Naive thymus-derived CD4-positive, alpha-beta T cell (primary cell): ENCODE data around the gene MED13. TPM values are rescaled to one million over a fixed set of nuclear protein-coding genes. Genes with fewer than 3 reads are reported as not detected.

ENCODE experiments used
- ATAC-seq: fragments of 150-1000 bp; cut with Tn5 transposase; 2 replicates; pipeline ENCODE4 v1.10.0; 2021; ENCODE audit warnings: mild to moderate bottlenecking, moderate library complexity
- CTCF ChIA-PET: fragments of 350-600 bp; sonication (Branson Sonifier 250); formaldehyde crosslinking; loops from one replicate; lab custom pipeline; 2021; ENCODE audit warnings: antibody characterized with exemption; lab: Charles Lee
- POLR2A ChIA-PET: fragments of 350-600 bp; sonication (Branson Sonifier 250); formaldehyde crosslinking; loops from one replicate; lab custom pipeline; 2021; ENCODE audit warnings: antibody characterized with exemption, inconsistent platforms; lab: Charles Lee
- DNase-seq, 9 donors: peaks; one replicate each; pipeline versions ENCODE4 v3.0.0 to v3.0.0-alpha.2; 2020 to 2022; ENCODE audit warnings: mixed read lengths in 1 of 9
- H3K27ac ChIP-seq: one replicate; pipeline ENCODE4 v1.7.0; 2013; ENCODE audit warnings: mild to moderate bottlenecking, low read depth, low read length, moderate library complexity
- H3K27me3 ChIP-seq, 2 donors: one replicate each; pipeline ENCODE4 v1.7.0; 2013; ENCODE audit warnings: low read length in 2 of 2, mild to moderate bottlenecking in 2 of 2, moderate library complexity in 2 of 2; ENCODE audit not compliant: control insufficient read depth in 2 of 2, insufficient read depth in 2 of 2
- H3K36me3 ChIP-seq, 3 experiments: 1 replicate in 2 of 3; 2 replicates in 1 of 3; pipeline ENCODE4 v1.7.0; 2013; ENCODE audit warnings: low read length in 3 of 3, mild to moderate bottlenecking in 3 of 3, moderate library complexity in 1 of 3; ENCODE audit not compliant: insufficient read depth in 3 of 3, control insufficient read depth in 2 of 3
- H3K4me1 ChIP-seq, 2 donors: one replicate each; pipeline ENCODE4 v1.7.0; 2013; ENCODE audit warnings: low read length in 2 of 2, mild to moderate bottlenecking in 2 of 2, moderate library complexity in 1 of 2; ENCODE audit not compliant: control insufficient read depth in 2 of 2, insufficient read depth in 2 of 2
- H3K4me3 ChIP-seq: 2 replicates; pipeline ENCODE4 v1.7.0; 2013; ENCODE audit warnings: mild to moderate bottlenecking, low read length
- H3K9me3 ChIP-seq, 3 experiments: 1 replicate in 2 of 3; 2 replicates in 1 of 3; pipeline ENCODE4 v1.7.0; 2013; ENCODE audit warnings: low read length in 3 of 3; ENCODE audit not compliant: control insufficient read depth in 2 of 3
- H3K27ac Mint-ChIP-seq, 9 donors: one replicate each; pipeline ENCODE4 v1.8.0; 2020 to 2022; ENCODE audit warnings: mixed read lengths in 9 of 9, mild to moderate bottlenecking in 8 of 9, moderate library complexity in 5 of 9, inconsistent platforms in 2 of 9
- H3K27me3 Mint-ChIP-seq, 5 donors: one replicate each; pipeline ENCODE4 v1.8.0; 2021 to 2022; ENCODE audit warnings: mixed read lengths in 5 of 5, mild to moderate bottlenecking in 1 of 5
- H3K36me3 Mint-ChIP-seq, 5 donors: one replicate each; pipeline ENCODE4 v1.8.0; 2020 to 2022; ENCODE audit warnings: mixed read lengths in 5 of 5, mild to moderate bottlenecking in 3 of 5, inconsistent platforms in 1 of 5
- H3K4me1 Mint-ChIP-seq, 7 donors: one replicate each; pipeline ENCODE4 v1.8.0; 2020 to 2022; ENCODE audit warnings: mixed read lengths in 7 of 7, mild to moderate bottlenecking in 3 of 7, inconsistent platforms in 1 of 7
- H3K4me3 Mint-ChIP-seq, 10 donors: one replicate each; pipeline ENCODE4 v1.8.0; 2020 to 2022; ENCODE audit warnings: mild to moderate bottlenecking in 10 of 10, mixed read lengths in 10 of 10, moderate library complexity in 6 of 10, inconsistent platforms in 2 of 10
- H3K9me3 Mint-ChIP-seq, 11 donors: one replicate each; pipeline ENCODE4 v1.8.0; 2020 to 2022; ENCODE audit warnings: mixed read lengths in 11 of 11, mild to moderate bottlenecking in 4 of 11, inconsistent platforms in 1 of 11, moderate library complexity in 1 of 11
- intact Hi-C, 2 donors: fragments of 100-400 bp; cut with micrococcal nuclease; formaldehyde crosslinking; loops; one replicate each; pipeline ENCODE4 v1.15.1; 2023
- polyA plus RNA-seq, 2 donors: library from polyadenylated mRNA; unstranded; fragments of 300-500 nt; fragmentation: Illumina TruSeq; gene quantifications; one replicate each; pipeline ENCODE4 v1.2.3, GENCODE V29; 2021
- total RNA-seq, 6 experiments: library from RNA in 5 of 6; stranded (reverse) in 5 of 6; gene quantifications; 1 replicate in 5 of 6; 2 replicates in 1 of 6; pipeline ENCODE4 v1.2.3 and lab custom pipeline; 2021 to 2026

The MED13 gene
- total and polyA plus RNA-seq, 7 experiments from 2014 or later: 3.6 to 84.8 (median 70.0) TPM

- Mint-ChIP-seq H3K4me1 (peaks cover 0 to 7% (median 4%) of the 10 kb centered on the region in 7 donors), H3K36me3 (peaks cover 17 to 37% (median 26%) of the 10 kb centered on the region in 5 donors)
- POLR2A ChIA-PET: interaction anchor here (0.7 kb wide), 1 partner anchor 19 kb away, joined by 5 read pairs; no protein-coding TSS in a partner anchor
Observed at GRCh38 chr17:61908292-61909037, 156.6 kb downstream of the MED13 start.

GRCh38 chr17:61907361-61907760, 157.7 kb downstream of the MED13 start:
- H3K4me1 ChIP-seq: peaks cover 0 to 11% of the 10 kb centered on the region in 2 donors
- ChIA-PET CTCF (no interaction called here), POLR2A (no interaction called here)
- Mint-ChIP-seq H3K27me3 (no peaks in the 10 kb centered on the region), H3K4me1 (peaks cover 0 to 8% (median 4%) of the 10 kb centered on the region in 7 donors), H3K9me3 (peaks cover 0 to 2% (median 0%) of the 10 kb centered on the region in 11 donors), H3K27ac (peak overlapping the region in 1 of 9 donors; percentile 35), H3K36me3 (peaks cover 22 to 44% (median 32%) of the 10 kb centered on the region in 5 donors), H3K4me3 (no peak overlapping the region)
- H3K4me3 ChIP-seq: no peak overlapping the region
- no peak for ATAC-seq
- peaks cover 6 to 52% (median 11%) of the 10 kb centered on the region in 3 experiments for H3K36me3 ChIP-seq
- no peak overlapping the region for H3K27ac ChIP-seq
- no peak for DNase-seq
- intact Hi-C loops: no loop called here
- H3K27me3 ChIP-seq: no peaks in the 10 kb centered on the region
- no peaks in the 10 kb centered on the region for H3K9me3 ChIP-seq

More at GRCh38 chr17:61908292-61909037, 156.6 kb downstream of the MED13 start:
- H3K27me3 Mint-ChIP-seq: no peaks in the 10 kb centered on the region
- ATAC-seq (no peak), DNase-seq (no peak)
- Histone ChIP-seq H3K4me3 (no peak overlapping the region), H3K4me1 (peaks cover 0 to 10% of the 10 kb centered on the region in 2 donors), H3K27me3 (no peaks in the 10 kb centered on the region), H3K9me3 (no peaks in the 10 kb centered on the region), H3K27ac (no peak overlapping the region), H3K36me3 (peaks cover 6 to 46% (median 11%) of the 10 kb centered on the region in 3 experiments)
- intact Hi-C loops: no loop called here
- H3K9me3 Mint-ChIP-seq: peaks cover 0 to 2% (median 0%) of the 10 kb centered on the region in 11 donors
- no peak overlapping the region for H3K4me3 Mint-ChIP-seq
- CTCF ChIA-PET: no interaction called here
- H3K27ac Mint-ChIP-seq: no peak overlapping the region

- peak overlapping the region in 9 of 10 donors; percentile 17 to 65 (median 52) for H3K4me3 Mint-ChIP-seq
- H3K27ac ChIP-seq: peak overlapping the region; percentile 48
- CTCF ChIA-PET: interaction anchor here (0.7 kb wide), 1 partner anchor 704 kb away, joined by 4 read pairs; no protein-coding TSS in a partner anchor
- peak in 7 of 9 donors; percentile 10 to 39 (median 29) for DNase-seq
- H3K27me3 ChIP-seq: no peaks in the 10 kb centered on the region
- H3K27me3 Mint-ChIP-seq: no peaks in the 10 kb centered on the region
- peaks cover 0 to 11% of the 10 kb centered on the region in 2 donors for H3K4me1 ChIP-seq
- peak; percentile 72 for ATAC-seq
- POLR2A ChIA-PET: interaction anchor here (0.5 to 1.1 kb wide), 2 partner anchors 41 to 56 kb away, joined by 4 to 5 read pairs; partner anchors contain the start of gene BRIP1
- no peaks in the 10 kb centered on the region for H3K9me3 ChIP-seq
- H3K4me1 Mint-ChIP-seq: peaks cover 0 to 8% (median 4%) of the 10 kb centered on the region in 7 donors
- H3K27ac Mint-ChIP-seq: peak overlapping the region; percentile 46 to 90 (median 78)
- H3K4me3 ChIP-seq: peak overlapping the region; percentile 8
- H3K36me3 Mint-ChIP-seq: peaks cover 12 to 44% (median 27%) of the 10 kb centered on the region in 5 donors
- no peaks in the 10 kb centered on the region for H3K9me3 Mint-ChIP-seq
- H3K36me3 ChIP-seq: peaks cover 0 to 55% (median 5%) of the 10 kb centered on the region in 3 experiments
- intact Hi-C loops: loop anchor here (1.0 to 2.0 kb wide), 2 partner anchors 24 to 41 kb away; partner anchors contain the start of gene BRIP1 (in 1 of the 2)
Observed at GRCh38 chr17:61904094-61904710, 160.9 kb downstream of the MED13 start.

GRCh38 chr17:61903251-61903650, 161.8 kb downstream of the MED13 start:
- Histone ChIP-seq H3K27me3 (no peaks in the 10 kb centered on the region), H3K27ac (no peak overlapping the region), H3K4me3 (no peak overlapping the region), H3K36me3 (peaks cover 0 to 58% (median 5%) of the 10 kb centered on the region in 3 experiments), H3K9me3 (no peaks in the 10 kb centered on the region), H3K4me1 (peaks cover 0 to 11% of the 10 kb centered on the region in 2 donors)
- CTCF ChIA-PET: no interaction called here
- H3K9me3 Mint-ChIP-seq: no peaks in the 10 kb centered on the region
- peaks cover 0 to 8% (median 4%) of the 10 kb centered on the region in 7 donors for H3K4me1 Mint-ChIP-seq
- peak overlapping the region in 2 of 10 donors; percentile 45 to 53 for H3K4me3 Mint-ChIP-seq
- no peaks in the 10 kb centered on the region for H3K27me3 Mint-ChIP-seq
- DNase-seq: no peak
- ATAC-seq: no peak
- H3K36me3 Mint-ChIP-seq: peaks cover 12 to 44% (median 25%) of the 10 kb centered on the region in 5 donors
- intact Hi-C loops: no loop called here
- peak overlapping the region in 1 of 9 donors; percentile 68 for H3K27ac Mint-ChIP-seq
- POLR2A ChIA-PET: interaction anchor here (0.6 kb wide), 1 partner anchor 34 kb away, joined by 3 read pairs; no protein-coding TSS in a partner anchor

- Mint-ChIP-seq H3K27ac (peak overlapping the region in 1 of 9 donors; percentile 0), H3K27me3 (no peaks in the 10 kb centered on the region), H3K9me3 (no peaks in the 10 kb centered on the region), H3K4me3 (no peak overlapping the region), H3K36me3 (peaks cover 0 to 33% (median 19%) of the 10 kb centered on the region in 5 donors), H3K4me1 (peaks cover 0 to 2% (median 0%) of the 10 kb centered on the region in 7 donors)
- ChIA-PET POLR2A (no interaction called here), CTCF (interaction anchor here (0.7 kb wide), 1 partner anchor 486 kb away, joined by 3 read pairs; no protein-coding TSS in a partner anchor)
- Histone ChIP-seq H3K36me3 (peaks cover 0 to 32% (median 9%) of the 10 kb centered on the region in 3 experiments), H3K27me3 (no peaks in the 10 kb centered on the region), H3K9me3 (no peaks in the 10 kb centered on the region), H3K27ac (no peak overlapping the region), H3K4me3 (no peak overlapping the region), H3K4me1 (no peaks in the 10 kb centered on the region)
- ATAC-seq (no peak), DNase-seq (no peak)
- intact Hi-C loops: no loop called here
Observed at GRCh38 chr17:61897548-61898180, 167.4 kb downstream of the MED13 start.

- ChIA-PET CTCF (no interaction called here), POLR2A (no interaction called here)
- no peaks in the 10 kb centered on the region for H3K27me3 Mint-ChIP-seq
- Histone ChIP-seq H3K36me3 (peaks cover 0 to 29% (median 9%) of the 10 kb centered on the region in 3 experiments), H3K4me1 (no peaks in the 10 kb centered on the region), H3K4me3 (no peak overlapping the region), H3K27ac (no peak overlapping the region), H3K27me3 (no peaks in the 10 kb centered on the region), H3K9me3 (no peaks in the 10 kb centered on the region)
- peaks cover 0 to 33% (median 14%) of the 10 kb centered on the region in 5 donors for H3K36me3 Mint-ChIP-seq
- DNase-seq (no peak), ATAC-seq (no peak)
- H3K4me1 Mint-ChIP-seq: peaks cover 0 to 2% (median 0%) of the 10 kb centered on the region in 7 donors
- H3K9me3 Mint-ChIP-seq: no peaks in the 10 kb centered on the region
- H3K4me3 Mint-ChIP-seq: peak overlapping the region in 1 of 10 donors; percentile 10
- intact Hi-C loops: no loop called here
- H3K27ac Mint-ChIP-seq: no peak overlapping the region
Observed at GRCh38 chr17:61895391-61895790, 169.7 kb downstream of the MED13 start.
